ENCODE results near the gene VPS16. TPM values are rescaled to one million over a fixed set of nuclear protein-coding genes. Genes with fewer than 3 reads are reported as not detected.

VPS16 gene
- total RNA-seq, 2 experiments from 2014 or later, result 32.6 to 39.0 TPM

DNA sequence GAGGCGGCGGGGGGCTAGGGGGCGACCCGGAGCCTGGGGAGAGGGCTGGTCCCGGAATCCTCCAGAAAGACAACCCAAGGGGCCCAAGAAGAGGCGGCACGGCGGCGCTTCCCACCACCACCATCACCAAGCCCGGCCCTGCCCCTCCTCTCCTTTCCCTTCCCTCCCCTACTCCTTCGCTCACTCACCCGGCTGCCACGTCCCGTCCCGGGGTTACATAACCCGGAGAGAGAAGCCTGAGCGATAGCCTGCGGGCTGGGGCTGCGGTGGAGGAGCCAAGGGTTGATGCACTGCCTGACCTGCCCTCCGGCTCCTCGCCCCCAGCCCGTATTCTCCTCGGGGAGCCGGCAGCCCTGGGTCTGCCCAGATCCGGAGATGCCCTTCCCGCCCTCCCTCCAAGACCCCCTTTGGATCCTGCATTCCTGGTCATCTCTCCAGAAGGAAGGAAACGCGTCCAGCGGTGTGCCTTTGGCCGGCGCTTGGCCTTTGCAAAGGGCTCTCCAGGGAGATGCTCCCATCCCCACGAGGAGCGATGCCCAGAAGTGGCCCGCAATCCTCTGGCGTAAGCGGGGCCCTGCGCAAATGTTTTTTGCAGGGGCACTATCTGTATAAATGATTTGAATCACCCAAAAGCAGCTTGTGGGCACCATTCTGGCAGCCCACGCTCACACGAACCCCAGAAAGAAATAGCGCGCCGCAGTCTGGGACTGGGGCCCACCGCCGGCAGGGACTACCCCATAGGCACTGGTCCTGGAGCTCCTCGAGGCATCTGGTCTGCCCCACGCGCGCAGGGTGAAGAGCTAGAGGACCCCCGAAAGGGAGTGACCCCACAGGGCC, 35.5 kb upstream of the VPS16 start:
- no peaks in the 10 kb centered on the region for H3K9me2 ChIP-seq (ENCODE audit: insufficient read depth, low read length)
- POLR2A ChIA-PET, result no interaction called here

DNA sequence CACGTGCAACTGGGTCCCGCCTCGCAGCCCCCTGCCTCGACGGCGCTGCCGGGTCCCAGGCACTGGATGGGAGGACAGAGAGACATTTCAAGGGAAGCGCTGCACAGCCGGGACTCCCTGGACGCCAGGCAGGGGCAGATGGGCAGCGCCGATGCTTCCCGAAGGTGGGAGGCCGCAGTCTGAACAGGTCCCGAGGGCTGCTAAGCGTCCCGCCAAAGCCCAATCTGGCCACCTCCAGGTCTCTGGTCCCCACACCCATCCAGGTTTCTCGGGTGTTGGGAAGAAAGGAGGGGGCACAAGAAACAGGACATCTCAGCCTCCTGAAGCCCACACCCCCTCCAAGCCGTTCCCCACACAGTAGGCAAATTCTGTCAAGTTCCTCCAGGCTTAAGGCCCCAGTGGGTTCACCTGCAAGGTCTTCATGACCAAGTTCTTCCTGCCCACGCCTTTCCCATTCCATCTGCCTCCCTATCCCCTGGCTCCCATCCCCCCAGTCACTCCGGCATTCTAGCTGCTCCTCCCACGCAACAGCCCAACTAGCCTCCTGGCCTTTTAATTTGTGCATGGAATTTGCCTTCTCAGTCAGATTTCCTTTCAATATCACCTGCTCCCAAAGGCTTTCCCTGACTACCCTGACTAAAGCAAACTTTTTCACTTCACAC, 34.7 kb upstream of the VPS16 start:
- no TSS peak for BruUV-seq (replicated peaks)
- CTCF ChIA-PET (ENCODE audit: unreplicated experiment), result no interaction called here

More for the DNA sequence above, 35.5 kb upstream of the VPS16 start:
- no peak overlapping the region for H3K4me2 ChIP-seq (ENCODE audit: low read length)
- no peak overlapping the region for H2AFZ ChIP-seq (ENCODE audit: low read length)
- CTCF ChIA-PET (ENCODE audit: unreplicated experiment), result no interaction called here
- H3K4me1 ChIP-seq (ENCODE audit: insufficient read depth, low read length, poor library complexity, severe bottlenecking), result no peaks in the 10 kb centered on the region
- no peaks in the 10 kb centered on the region for H3K9me3 ChIP-seq (ENCODE audit: low read length)
- no TSS peak for BruUV-seq (replicated peaks)
- no peak overlapping the region for H3K27ac ChIP-seq (ENCODE audit: low read depth, low read length, poor library complexity, severe bottlenecking)
- no peaks in the 10 kb centered on the region for H4K20me1 ChIP-seq (ENCODE audit: insufficient read depth, low read length)
- intact Hi-C loops (cut with micrococcal nuclease; ENCODE audit: unreplicated experiment), result no loop called here
- TF ChIP-seq EZH2phosphoT487 (IDR thresholded peaks at IDR 0.05; ENCODE audit: borderline replicate concordance, low read depth, low read length), result no peak
- TF ChIP-seq, protein P1, sequence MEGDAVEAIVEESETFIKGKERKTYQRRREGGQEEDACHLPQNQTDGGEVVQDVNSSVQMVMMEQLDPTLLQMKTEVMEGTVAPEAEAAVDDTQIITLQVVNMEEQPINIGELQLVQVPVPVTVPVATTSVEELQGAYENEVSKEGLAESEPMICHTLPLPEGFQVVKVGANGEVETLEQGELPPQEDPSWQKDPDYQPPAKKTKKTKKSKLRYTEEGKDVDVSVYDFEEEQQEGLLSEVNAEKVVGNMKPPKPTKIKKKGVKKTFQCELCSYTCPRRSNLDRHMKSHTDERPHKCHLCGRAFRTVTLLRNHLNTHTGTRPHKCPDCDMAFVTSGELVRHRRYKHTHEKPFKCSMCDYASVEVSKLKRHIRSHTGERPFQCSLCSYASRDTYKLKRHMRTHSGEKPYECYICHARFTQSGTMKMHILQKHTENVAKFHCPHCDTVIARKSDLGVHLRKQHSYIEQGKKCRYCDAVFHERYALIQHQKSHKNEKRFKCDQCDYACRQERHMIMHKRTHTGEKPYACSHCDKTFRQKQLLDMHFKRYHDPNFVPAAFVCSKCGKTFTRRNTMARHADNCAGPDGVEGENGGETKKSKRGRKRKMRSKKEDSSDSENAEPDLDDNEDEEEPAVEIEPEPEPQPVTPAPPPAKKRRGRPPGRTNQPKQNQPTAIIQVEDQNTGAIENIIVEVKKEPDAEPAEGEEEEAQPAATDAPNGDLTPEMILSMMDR (conservative IDR thresholded peaks at IDR 0.05; ENCODE audit: low read length), result no peak
- no peaks in the 10 kb centered on the region for H3K36me3 ChIP-seq (ENCODE audit: insufficient read depth, low read length)
- no peak for DNase-seq (ENCODE audit: low spot score)
- H3K79me2 ChIP-seq (ENCODE audit: insufficient read depth, low read depth, low read length), result no peaks in the 10 kb centered on the region
- no peak overlapping the region for H3K4me3 ChIP-seq (ENCODE audit: low read depth, low read length, poor library complexity, severe bottlenecking)

More for the DNA sequence above, 34.7 kb upstream of the VPS16 start:
- Histone ChIP-seq H2AFZ (ENCODE audit: low read length) (no peak overlapping the region), H3K9me3 (ENCODE audit: low read length) (no peaks in the 10 kb centered on the region), H3K9me2 (ENCODE audit: insufficient read depth, low read length) (no peaks in the 10 kb centered on the region), H3K4me2 (ENCODE audit: low read length) (no peak overlapping the region), H3K4me1 (ENCODE audit: insufficient read depth, low read length, poor library complexity, severe bottlenecking) (no peaks in the 10 kb centered on the region), H3K27ac (ENCODE audit: low read depth, low read length, poor library complexity, severe bottlenecking) (no peak overlapping the region), H3K36me3 (ENCODE audit: insufficient read depth, low read length) (no peaks in the 10 kb centered on the region), H3K4me3 (ENCODE audit: low read depth, low read length, poor library complexity, severe bottlenecking) (no peak overlapping the region), H3K79me2 (ENCODE audit: insufficient read depth, low read depth, low read length) (no peaks in the 10 kb centered on the region), H4K20me1 (ENCODE audit: insufficient read depth, low read length) (no peaks in the 10 kb centered on the region)
- no peak for DNase-seq (ENCODE audit: low spot score)
- POLR2A ChIA-PET, result interaction anchor here (0.5 kb wide), 1 partner anchor 282 kb away, joined by 3 read pairs; no protein-coding TSS in a partner anchor
- intact Hi-C loops (cut with micrococcal nuclease; ENCODE audit: unreplicated experiment), result no loop called here
- TF ChIP-seq, protein P1 (conservative IDR thresholded peaks at IDR 0.05; ENCODE audit: low read length), result no peak
- TF ChIP-seq EZH2phosphoT487 (IDR thresholded peaks at IDR 0.05; ENCODE audit: borderline replicate concordance, low read depth, low read length), result no peak
